Astrocyte (in vitro differentiated cells and primary cell): ENCODE data around the gene ASPHD2. TPM values are rescaled to one million over a fixed set of nuclear protein-coding genes. Genes with fewer than 3 reads are reported as not detected.

Source experiments
- DNase-seq: peaks from one replicate; pipeline ENCODE4 v3.0.0-alpha.2; 2010; ENCODE audit warnings: low read depth
- FAIRE-seq: peaks from 2 replicates; lab custom pipeline; 2011; peaks lifted over from hg19 to GRCh38; lab: Jason Lieb, UNC
- H2AFZ ChIP-seq: 2 replicates; pipeline ENCODE4 v1.6.0; 2012; ENCODE audit warnings: low read depth, low read length, inconsistent platforms
- H3K27ac ChIP-seq: 2 replicates; pipeline ENCODE4 v1.5.1; 2011; ENCODE audit warnings: low read depth, low read length, inconsistent platforms
- H3K27me3 ChIP-seq: 2 replicates; pipeline ENCODE4 v1.6.0; 2011; ENCODE audit warnings: low read length, inconsistent platforms; ENCODE audit not compliant: insufficient read depth
- H3K36me3 ChIP-seq: 2 replicates; pipeline ENCODE4 v1.5.1; 2011; ENCODE audit warnings: low read length, inconsistent platforms; ENCODE audit not compliant: insufficient read depth
- H3K4me1 ChIP-seq: 2 replicates; pipeline ENCODE4 v1.5.1; 2011; ENCODE audit warnings: low read length, inconsistent platforms; ENCODE audit not compliant: insufficient read depth
- H3K4me2 ChIP-seq: 2 replicates; pipeline ENCODE4 v1.6.0; 2012; ENCODE audit warnings: low read length, inconsistent platforms
- H3K4me3 ChIP-seq: 2 replicates; pipeline ENCODE4 v1.5.1; 2011; ENCODE audit warnings: low read depth, mild to moderate bottlenecking, low read length, inconsistent platforms; ENCODE audit not compliant: insufficient read depth
- H3K79me2 ChIP-seq: 2 replicates; pipeline ENCODE4 v1.6.0; 2012; ENCODE audit warnings: mild to moderate bottlenecking, low read length, inconsistent platforms; ENCODE audit not compliant: insufficient read depth
- H3K9ac ChIP-seq: 2 replicates; pipeline ENCODE4 v1.6.0; 2012; ENCODE audit warnings: mild to moderate bottlenecking, low read length, inconsistent platforms
- H3K9me3 ChIP-seq: 2 replicates; pipeline ENCODE4 v1.5.1; 2012; ENCODE audit warnings: low read depth, mild to moderate bottlenecking, low read length, inconsistent platforms; ENCODE audit not compliant: insufficient read depth
- H4K20me1 ChIP-seq: 2 replicates; pipeline ENCODE4 v1.6.0; 2012; ENCODE audit warnings: low read length, inconsistent platforms; ENCODE audit not compliant: insufficient read depth
- H3K27ac Mint-ChIP-seq: one replicate; pipeline ENCODE4 v1.8.0; 2021; ENCODE audit warnings: mild to moderate bottlenecking, mixed read lengths; ENCODE audit not compliant: unreplicated experiment
- H3K27me3 Mint-ChIP-seq: one replicate; pipeline ENCODE4 v1.8.0; 2021; ENCODE audit warnings: low read depth, mixed read lengths; ENCODE audit not compliant: unreplicated experiment
- H3K36me3 Mint-ChIP-seq: one replicate; pipeline ENCODE4 v1.8.0; 2021; ENCODE audit warnings: low read depth, mixed read lengths; ENCODE audit not compliant: unreplicated experiment
- H3K4me1 Mint-ChIP-seq: one replicate; pipeline ENCODE4 v1.8.0; 2021; ENCODE audit warnings: low read depth, mixed read lengths; ENCODE audit not compliant: unreplicated experiment
- H3K4me3 Mint-ChIP-seq: one replicate; pipeline ENCODE4 v1.8.0; 2021; ENCODE audit warnings: mild to moderate bottlenecking, moderate library complexity, mixed read lengths; ENCODE audit not compliant: unreplicated experiment
- H3K9me3 Mint-ChIP-seq: one replicate; pipeline ENCODE4 v1.8.0; 2021; ENCODE audit warnings: mild to moderate bottlenecking, mixed read lengths; ENCODE audit not compliant: unreplicated experiment
- EZH2 ChIP-seq: IDR thresholded peaks from 2 replicates; pipeline ENCODE4 v1.6.1; 2012; ENCODE audit warnings: mild to moderate bottlenecking, low read length, inconsistent platforms; ENCODE audit not compliant: insufficient read depth
- total RNA-seq: library from RNA; stranded (reverse); gene quantifications from 2 replicates; pipeline ENCODE4 v1.2.1, GENCODE V29; 2021
- TF ChIP-seq, protein P1 (sequence below): IDR thresholded peaks from 2 replicates; pipeline ENCODE4 v1.5.1; 2011; ENCODE audit warnings: low read depth, mild to moderate bottlenecking, inconsistent platforms, low read length, moderate library complexity; ENCODE audit not compliant: insufficient read depth

ASPHD2 gene
- total RNA-seq, 1 donor from 2014 or later, result 11.7 TPM

- Histone ChIP-seq H4K20me1 (no peaks in the 10 kb centered on the region), H3K4me2 (no peak overlapping the region), H3K9me3 (no peaks in the 10 kb centered on the region), H3K4me3 (no peak overlapping the region), H3K4me1 (no peaks in the 10 kb centered on the region), H3K27me3 (no peaks in the 10 kb centered on the region), H3K79me2 (no peaks in the 10 kb centered on the region), H2AFZ (no peak overlapping the region), H3K36me3 (no peaks in the 10 kb centered on the region), H3K27ac (no peak overlapping the region), H3K9ac (no peak overlapping the region)
- FAIRE-seq (no peak), DNase-seq (no peak)
- no peaks in the 10 kb centered on the region for H3K27me3 Mint-ChIP-seq
- H3K4me1 Mint-ChIP-seq, result no peaks in the 10 kb centered on the region
- no peak overlapping the region for H3K4me3 Mint-ChIP-seq
- TF ChIP-seq, protein P1, sequence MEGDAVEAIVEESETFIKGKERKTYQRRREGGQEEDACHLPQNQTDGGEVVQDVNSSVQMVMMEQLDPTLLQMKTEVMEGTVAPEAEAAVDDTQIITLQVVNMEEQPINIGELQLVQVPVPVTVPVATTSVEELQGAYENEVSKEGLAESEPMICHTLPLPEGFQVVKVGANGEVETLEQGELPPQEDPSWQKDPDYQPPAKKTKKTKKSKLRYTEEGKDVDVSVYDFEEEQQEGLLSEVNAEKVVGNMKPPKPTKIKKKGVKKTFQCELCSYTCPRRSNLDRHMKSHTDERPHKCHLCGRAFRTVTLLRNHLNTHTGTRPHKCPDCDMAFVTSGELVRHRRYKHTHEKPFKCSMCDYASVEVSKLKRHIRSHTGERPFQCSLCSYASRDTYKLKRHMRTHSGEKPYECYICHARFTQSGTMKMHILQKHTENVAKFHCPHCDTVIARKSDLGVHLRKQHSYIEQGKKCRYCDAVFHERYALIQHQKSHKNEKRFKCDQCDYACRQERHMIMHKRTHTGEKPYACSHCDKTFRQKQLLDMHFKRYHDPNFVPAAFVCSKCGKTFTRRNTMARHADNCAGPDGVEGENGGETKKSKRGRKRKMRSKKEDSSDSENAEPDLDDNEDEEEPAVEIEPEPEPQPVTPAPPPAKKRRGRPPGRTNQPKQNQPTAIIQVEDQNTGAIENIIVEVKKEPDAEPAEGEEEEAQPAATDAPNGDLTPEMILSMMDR, result no peak
- TF ChIP-seq EZH2, result no peak
- peaks cover 18% of the 10 kb centered on the region for H3K36me3 Mint-ChIP-seq
- H3K9me3 Mint-ChIP-seq, result no peaks in the 10 kb centered on the region
- H3K27ac Mint-ChIP-seq, result no peak overlapping the region
Observed at GRCh38 chr22:26445577-26446275, 16.7 kb downstream of the ASPHD2 start.

DNA sequence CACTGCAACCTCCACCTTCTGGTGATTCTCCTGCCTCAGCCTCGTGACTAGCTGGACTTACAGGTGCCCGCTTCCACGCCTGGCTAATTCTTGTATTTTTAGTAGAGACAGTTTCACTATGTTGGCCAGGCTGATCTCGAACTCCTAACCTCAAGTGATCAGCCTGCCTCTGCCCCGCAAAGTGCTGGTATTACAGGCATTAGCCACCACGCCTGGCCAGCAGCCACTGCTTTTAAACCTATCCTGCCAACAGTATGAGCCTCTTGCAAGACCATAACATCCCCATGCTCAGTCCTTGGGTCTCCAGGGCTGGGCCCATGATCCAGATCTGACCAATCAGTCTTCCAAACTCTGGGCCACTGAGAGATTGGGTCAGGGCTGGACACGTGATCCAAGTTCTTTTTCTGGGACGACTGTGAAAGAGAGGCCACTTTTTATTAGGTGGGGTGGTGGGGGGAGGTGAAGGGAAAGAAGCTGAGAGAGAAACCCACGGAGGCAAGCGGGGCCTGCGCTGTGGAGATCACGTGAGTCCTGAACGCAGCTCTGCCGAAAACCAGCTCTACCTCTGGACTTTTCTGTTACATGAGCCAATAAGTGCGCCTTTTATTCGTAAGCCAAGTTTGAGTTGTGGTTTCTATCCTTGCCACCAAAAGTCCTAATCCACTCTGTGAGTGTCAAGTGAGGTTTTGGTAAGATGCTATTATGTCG, 17.9 kb downstream of the ASPHD2 start:
- Histone ChIP-seq H3K79me2 (no peaks in the 10 kb centered on the region), H3K27ac (no peak overlapping the region), H3K4me2 (no peak overlapping the region), H4K20me1 (no peaks in the 10 kb centered on the region), H3K27me3 (no peaks in the 10 kb centered on the region), H3K9me3 (no peaks in the 10 kb centered on the region), H2AFZ (no peak overlapping the region), H3K4me3 (no peak overlapping the region), H3K36me3 (no peaks in the 10 kb centered on the region), H3K9ac (no peak overlapping the region), H3K4me1 (no peaks in the 10 kb centered on the region)
- DNase-seq, result no peak
- Mint-ChIP-seq H3K27ac (no peak overlapping the region), H3K9me3 (no peaks in the 10 kb centered on the region), H3K4me1 (no peaks in the 10 kb centered on the region), H3K4me3 (no peak overlapping the region), H3K36me3 (peaks cover 18% of the 10 kb centered on the region), H3K27me3 (no peaks in the 10 kb centered on the region)
- FAIRE-seq, result no peak
- TF ChIP-seq, protein P1, result no peak
- no peak for TF ChIP-seq EZH2
